PC-3 (cell line): Measurements from ENCODE around the gene PDHA1.

Experiments
- CTCF ChIP-seq: fragments of 300-600 bp; sonication (generic); conservative IDR thresholded peaks from 2 replicates; pipeline ENCODE4 v1.5.1; 2017; ENCODE audit warnings: antibody characterized with exemption, low read depth, mild to moderate bottlenecking, low read length
- EZH2 ChIP-seq: fragments of 300-600 bp; sonication (generic); IDR thresholded peaks from one replicate; pipeline ENCODE4 v1.6.1; 2017; ENCODE audit warnings: antibody characterized with exemption, mild to moderate bottlenecking, low read length; ENCODE audit not compliant: unreplicated experiment

GRCh38 chrX:19410259-19410658 lies 66.5 kb downstream of the PDHA1 start:
- no peak for TF ChIP-seq CTCF
- TF ChIP-seq EZH2: no peak
